IMR-90 (cell line): ENCODE measurements around the gene S100Z. TPM values are rescaled to one million over a fixed set of nuclear protein-coding genes. Genes with fewer than 3 reads are reported as not detected.
"Not testable (repeated sequence)": the region's sequence is repeated elsewhere in the genome, so short reads cannot be mapped to it uniquely, and the experiment has no call there.

Source experiments
- ATAC-seq: fragments of 200-7000 bp; cut with Tn5 transposase; 2 replicates; pipeline ENCODE4 v1.9.1; 2020; ENCODE audit warnings: low read depth, mild to moderate bottlenecking, moderate library complexity
- BruUV-seq: library from RNA; stranded (reverse); fragments of 400-500 nt; replicated peaks from 2 replicates; lab custom pipeline; 2021; lab: Mats Ljungman, UMichigan
- CTCF ChIA-PET: fragments of 300-600 bp; formaldehyde crosslinking; extraction: SDS; loops from one replicate; lab custom pipeline; 2021; ENCODE audit warnings: antibody characterized with exemption; lab: Yijun Ruan, JAX
- POLR2A ChIA-PET: fragments of 300-600 bp; sonication (Branson Sonifier 250); formaldehyde crosslinking; loops from one replicate; lab custom pipeline; 2022; ENCODE audit warnings: antibody characterized with exemption; ENCODE audit not compliant: unreplicated experiment; lab: Charles Lee
- DNase-seq: peaks from one replicate; pipeline ENCODE4 v3.0.0; 2013
- H2AFZ ChIP-seq: replicated peaks from 2 replicates; pipeline ENCODE3; 2013; ENCODE audit warnings: low read length, mild to moderate bottlenecking; ENCODE audit not compliant: poor library complexity
- H2AK5ac ChIP-seq: 2 replicates; pipeline ENCODE4 v1.6.1; 2013; ENCODE audit warnings: low read depth, low read length, inconsistent platforms
- H2AK9ac ChIP-seq: replicated peaks from 2 replicates; pipeline ENCODE3; 2013; ENCODE audit warnings: mild to moderate bottlenecking, low read depth, low read length, moderate library complexity; ENCODE audit not compliant: poor library complexity
- H2BK120ac ChIP-seq: 2 replicates; pipeline ENCODE4 v1.6.1; 2013; ENCODE audit warnings: low read depth, low read length, inconsistent platforms
- H2BK15ac ChIP-seq: 3 replicates; pipeline ENCODE4 v1.6.1; 2013; ENCODE audit warnings: low read depth, low read length, inconsistent platforms
- H2BK20ac ChIP-seq: 2 replicates; pipeline ENCODE4 v1.6.1; 2013; ENCODE audit warnings: low read depth, mild to moderate bottlenecking, inconsistent platforms, low read length, moderate library complexity
- H2BK5ac ChIP-seq: 2 replicates; pipeline ENCODE4 v1.6.1; 2013; ENCODE audit warnings: mild to moderate bottlenecking, low read depth, low read length, inconsistent platforms; ENCODE audit not compliant: poor library complexity, severe bottlenecking
- H3K14ac ChIP-seq: replicated peaks from 2 replicates; pipeline ENCODE4 v1.6.1; 2013; ENCODE audit warnings: low read depth, low read length, inconsistent platforms
- H3K18ac ChIP-seq: 2 replicates; pipeline ENCODE4 v1.6.1; 2013; ENCODE audit warnings: low read depth, low read length, control low read depth
- H3K23ac ChIP-seq: 2 replicates; pipeline ENCODE4 v1.6.1; 2013; ENCODE audit warnings: low read depth, low read length, inconsistent platforms
- H3K27ac ChIP-seq: 2 replicates; pipeline ENCODE4 v1.5.1; 2013; ENCODE audit warnings: mild to moderate bottlenecking, control low read depth, low read length; ENCODE audit not compliant: insufficient read depth
- H3K27me3 ChIP-seq: 2 replicates; pipeline ENCODE4 v1.6.1; 2013; ENCODE audit warnings: low read length; ENCODE audit not compliant: control insufficient read depth, insufficient read depth
- H3K36me3 ChIP-seq: 2 replicates; pipeline ENCODE4 v1.6.1; 2013; ENCODE audit warnings: low read length, mixed read lengths; ENCODE audit not compliant: control insufficient read depth, insufficient read depth
- H3K4ac ChIP-seq: 2 replicates; pipeline ENCODE4 v1.6.1; 2013; ENCODE audit warnings: low read depth, low read length, inconsistent platforms
- H3K4me1 ChIP-seq: 2 replicates; pipeline ENCODE4 v1.6.1; 2013; ENCODE audit warnings: low read length, mixed read lengths; ENCODE audit not compliant: control insufficient read depth, insufficient read depth
- H3K4me2 ChIP-seq: 2 replicates; pipeline ENCODE4 v1.6.1; 2013; ENCODE audit warnings: low read depth, mild to moderate bottlenecking, control low read depth, low read length, moderate library complexity
- H3K4me3 ChIP-seq: 2 replicates; pipeline ENCODE4 v1.5.1; 2013; ENCODE audit warnings: low read depth, mild to moderate bottlenecking, control low read depth, low read length, moderate library complexity; ENCODE audit not compliant: insufficient read depth
- H3K56ac ChIP-seq: 2 replicates; pipeline ENCODE4 v1.6.1; 2013; ENCODE audit warnings: low read length, inconsistent platforms; ENCODE audit not compliant: insufficient read depth; ENCODE audit errors: extremely low read depth
- H3K79me1 ChIP-seq, 2 experiments: 2 replicates each; pipeline ENCODE4 v1.6.1; 2013; ENCODE audit warnings: low read length in 2 of 2, inconsistent platforms in 1 of 2, low read depth in 1 of 2
- H3K9ac ChIP-seq: 2 replicates; pipeline ENCODE4 v1.6.1; 2013; ENCODE audit warnings: low read depth, low read length, control low read depth
- H3K9me1 ChIP-seq: 2 replicates; pipeline ENCODE4 v1.6.1; 2013; ENCODE audit warnings: low read length, inconsistent platforms; ENCODE audit not compliant: insufficient read depth
- H3K9me3 ChIP-seq: 2 replicates; pipeline ENCODE4 v1.6.1; 2013; ENCODE audit warnings: low read length; ENCODE audit not compliant: control insufficient read depth, insufficient read depth
- H4K20me1 ChIP-seq: 2 replicates; pipeline ENCODE4 v1.6.1; 2013; ENCODE audit warnings: low read length, inconsistent platforms; ENCODE audit not compliant: insufficient read depth
- H4K5ac ChIP-seq: 2 replicates; pipeline ENCODE4 v1.6.1; 2013; ENCODE audit warnings: mild to moderate bottlenecking, low read depth, low read length, control low read depth
- H4K8ac ChIP-seq, 2 experiments: 2 replicates each; pipeline ENCODE4 v1.6.1; 2013; ENCODE audit warnings: low read depth in 2 of 2, low read length in 2 of 2, control low read depth in 1 of 2, inconsistent platforms in 1 of 2
- H4K91ac ChIP-seq: 2 replicates; pipeline ENCODE4 v1.6.1; 2013; ENCODE audit warnings: low read depth, low read length, inconsistent platforms; ENCODE audit not compliant: insufficient read depth
- WGBS, 2 experiments: methylation state at CpG; one replicate each; pipeline versions ENCODE4 v1.1.5 to v1.1.7; 2013; ENCODE audit warnings: missing lambda C conversion rate in 2 of 2; ENCODE audit not compliant: insufficient read length in 1 of 2; ENCODE audit errors: extremely low coverage in 2 of 2; 5-methylcytosine and 5-hydroxymethylcytosine counted together
- dilution Hi-C: fragments of 300-500 bp; cut with HindIII; formaldehyde crosslinking; loops from one replicate; pipeline ENCODE4 v1.14.3; 2018; ENCODE audit warnings: low sequenced_read_pairs; ENCODE audit not compliant: unreplicated experiment
- in situ Hi-C: fragments of 300-500 bp; cut with MboI; formaldehyde crosslinking; loops from 3 replicates; pipeline ENCODE4 v1.14.3; 2019; ENCODE audit warnings: low sequenced_read_pairs, inconsistent platforms, mixed read lengths
- intact Hi-C: fragments of 100-400 bp; cut with micrococcal nuclease; formaldehyde crosslinking; loops from 2 replicates; pipeline ENCODE4 v1.10.0; 2022
- polyA plus RNA-seq, 3 experiments: library from polyadenylated mRNA; depleted of rRNA; stranded (reverse); fragments of >200 nt; gene quantifications; 2 replicates each; pipeline ENCODE4 v1.2.3, GENCODE V29; 2012; ENCODE audit warnings: low replicate concordance in 1 of 3
- total RNA-seq: library from RNA; depleted of rRNA; stranded (reverse); fragments of >200 nt; gene quantifications from 2 replicates; pipeline ENCODE4 v1.2.3, GENCODE V29; 2012

Gene S100Z
- total and polyA plus RNA-seq, 2 of the 4 experiments (the other 2 are of a cell fraction), result not detected

DNA sequence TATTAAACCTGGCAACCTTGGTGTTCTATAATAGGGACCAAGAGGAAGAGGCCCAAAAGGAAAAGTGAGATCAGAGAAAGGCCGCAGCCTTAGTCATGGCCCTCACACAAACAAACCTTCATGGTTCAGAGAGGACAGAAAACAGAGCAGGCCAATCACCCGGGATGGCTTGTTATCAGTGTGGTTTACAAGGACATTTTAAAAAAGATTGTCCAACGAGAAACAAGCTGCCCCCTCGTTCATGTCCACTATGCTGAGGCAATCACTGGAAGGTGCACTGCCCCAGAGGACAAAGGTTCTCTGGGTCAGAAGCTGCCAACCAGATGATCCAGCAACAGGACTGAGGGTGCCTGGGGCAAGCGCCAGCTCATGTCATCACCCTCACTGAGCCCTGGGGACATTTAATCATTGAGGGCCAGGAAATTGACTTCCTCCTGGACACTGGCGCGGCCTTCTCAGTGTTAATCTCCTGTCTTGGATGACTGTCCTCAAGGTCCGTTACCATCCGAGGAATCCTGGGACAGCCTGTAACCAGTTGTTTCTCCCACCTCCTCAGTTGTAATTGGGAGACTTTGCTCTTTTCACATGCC lies 60.6 kb downstream of the S100Z start:
- H3K4me2 ChIP-seq, DNase-seq, H2AK9ac ChIP-seq, H2BK120ac ChIP-seq, H2BK20ac ChIP-seq, BruUV-seq, H3K9me1 ChIP-seq, H2BK15ac ChIP-seq, H2AFZ ChIP-seq, H2AK5ac ChIP-seq, H4K20me1 ChIP-seq, H4K91ac ChIP-seq, ATAC-seq, intact Hi-C loops, H3K23ac ChIP-seq, H3K9ac ChIP-seq, CTCF ChIA-PET, H3K56ac ChIP-seq, H3K27ac ChIP-seq, H3K4ac ChIP-seq, in situ Hi-C loops, H3K36me3 ChIP-seq, H3K14ac ChIP-seq, H3K9me3 ChIP-seq, H3K79me1 ChIP-seq, H3K4me1 ChIP-seq, POLR2A ChIA-PET, H2BK5ac ChIP-seq, H4K5ac ChIP-seq, H3K18ac ChIP-seq, dilution Hi-C loops, H4K8ac ChIP-seq, H3K27me3 ChIP-seq, H3K4me3 ChIP-seq: not testable (repeated sequence)
- 50% methylated on average over 2 of the region's 9 CpGs; no CpG with 5 or more reads in 1 of the 2 experiments for WGBS, 2 experiments

DNA sequence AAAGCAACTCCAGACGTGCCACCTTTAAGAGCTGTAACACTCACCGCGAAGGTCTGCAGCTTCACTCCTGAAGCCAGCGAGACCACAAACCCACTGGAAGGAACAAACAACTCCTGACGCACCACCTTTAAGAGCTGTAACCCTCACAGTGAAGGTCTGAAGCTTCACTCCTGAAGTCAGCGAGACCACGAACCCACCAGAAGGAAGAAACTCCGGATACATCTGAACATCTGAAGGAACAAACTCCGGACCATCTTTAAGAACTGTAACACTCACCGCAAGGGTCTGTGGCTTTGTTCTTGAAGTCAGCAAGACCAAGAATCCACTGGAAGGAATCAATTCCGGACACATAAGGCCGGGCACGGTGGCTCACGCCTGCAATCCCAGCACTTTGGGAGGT lies 64.9 kb downstream of the S100Z start:
- H2AK5ac ChIP-seq, H3K4ac ChIP-seq, CTCF ChIA-PET, H3K9ac ChIP-seq, intact Hi-C loops, H3K4me3 ChIP-seq, H4K8ac ChIP-seq, H3K23ac ChIP-seq, H2AFZ ChIP-seq, H3K36me3 ChIP-seq, ATAC-seq, H3K56ac ChIP-seq, H4K20me1 ChIP-seq, H3K9me1 ChIP-seq, in situ Hi-C loops, H3K79me1 ChIP-seq, H2BK120ac ChIP-seq, H3K4me1 ChIP-seq, H3K18ac ChIP-seq, H4K91ac ChIP-seq, H2BK15ac ChIP-seq, H2AK9ac ChIP-seq, H3K9me3 ChIP-seq, H3K27me3 ChIP-seq, BruUV-seq, H3K4me2 ChIP-seq, H2BK5ac ChIP-seq, H3K14ac ChIP-seq, dilution Hi-C loops, POLR2A ChIA-PET, H4K5ac ChIP-seq, H2BK20ac ChIP-seq, H3K27ac ChIP-seq, DNase-seq: not testable (repeated sequence)
- WGBS, 2 experiments, result 97% methylated on average over 6 of the region's 14 CpGs; no CpG with 5 or more reads in 1 of the 2 experiments
